GM20431 (cell line): ENCODE data around the gene AJAP1.

Experiments used
- in situ Hi-C: fragments of 300-500 bp; cut with MseI, MboI; formaldehyde crosslinking; loops from one replicate; pipeline ENCODE4 v1.15.0; 2020; ENCODE audit warnings: low sequenced_read_pairs; ENCODE audit not compliant: unreplicated experiment

Gene AJAP1

DNA sequence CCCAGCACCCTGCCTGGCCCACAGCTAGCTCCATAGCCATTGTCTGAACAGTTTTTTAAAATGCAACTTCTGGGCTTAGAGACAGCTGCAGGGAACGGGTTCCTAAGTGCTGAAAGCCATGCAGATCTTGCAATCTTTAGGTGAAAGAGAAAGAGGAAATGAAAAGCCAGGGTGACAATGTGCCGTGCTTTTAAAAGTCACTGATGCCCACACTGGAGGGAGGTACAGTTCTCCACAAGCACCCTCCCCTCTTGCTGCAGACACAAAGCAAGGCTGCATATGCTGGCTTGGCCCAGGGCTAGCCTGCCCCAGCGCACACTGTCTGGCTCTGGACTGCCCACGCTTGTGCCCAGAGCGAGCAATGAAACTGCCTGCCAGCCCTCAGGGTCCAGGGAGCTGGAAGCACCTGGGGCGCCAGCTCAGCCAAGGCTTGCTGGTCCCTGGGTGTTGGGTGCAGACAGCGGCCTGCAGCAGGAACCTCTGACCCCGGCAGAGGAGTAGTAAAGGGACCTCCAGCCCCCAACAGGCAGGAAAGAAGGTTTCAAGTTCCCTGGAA, 70.4 kb downstream of the AJAP1 start:
- in situ Hi-C loops, result no loop called here

- in situ Hi-C loops, result no loop called here
Observed at GRCh38 chr1:4725416-4725815, 71.0 kb downstream of the AJAP1 start.

- in situ Hi-C loops, result no loop called here
Observed at GRCh38 chr1:4726620-4727341, 72.4 kb downstream of the AJAP1 start.

- in situ Hi-C loops, result no loop called here
Observed at GRCh38 chr1:4728319-4729089, 74.1 kb downstream of the AJAP1 start.

GRCh38 chr1:4729090-4729471, 74.7 kb downstream of the AJAP1 start:
- in situ Hi-C loops, result no loop called here

DNA sequence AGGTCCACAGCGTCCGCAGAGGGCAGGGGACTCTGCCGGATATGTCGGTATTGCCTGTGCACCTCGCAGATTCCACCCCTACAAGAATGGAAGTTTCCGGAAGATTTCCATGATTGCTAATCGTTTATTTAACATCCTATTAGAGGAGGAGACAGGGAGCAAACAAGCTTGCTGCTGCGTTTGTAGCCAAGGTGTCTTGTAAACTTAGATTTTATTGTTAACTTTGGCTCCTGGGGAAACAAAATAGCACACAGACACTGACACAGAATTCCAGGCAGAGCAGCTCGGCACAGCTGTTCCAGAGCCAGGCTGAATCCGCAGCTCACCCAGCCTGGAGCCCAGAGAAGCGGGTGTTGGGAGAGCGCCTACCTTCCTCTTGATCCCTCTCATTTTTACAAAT, 75.7 kb downstream of the AJAP1 start:
- in situ Hi-C loops, result no loop called here

GRCh38 chr1:4733446-4734177, 79.2 kb downstream of the AJAP1 start:
- in situ Hi-C loops, result no loop called here

DNA sequence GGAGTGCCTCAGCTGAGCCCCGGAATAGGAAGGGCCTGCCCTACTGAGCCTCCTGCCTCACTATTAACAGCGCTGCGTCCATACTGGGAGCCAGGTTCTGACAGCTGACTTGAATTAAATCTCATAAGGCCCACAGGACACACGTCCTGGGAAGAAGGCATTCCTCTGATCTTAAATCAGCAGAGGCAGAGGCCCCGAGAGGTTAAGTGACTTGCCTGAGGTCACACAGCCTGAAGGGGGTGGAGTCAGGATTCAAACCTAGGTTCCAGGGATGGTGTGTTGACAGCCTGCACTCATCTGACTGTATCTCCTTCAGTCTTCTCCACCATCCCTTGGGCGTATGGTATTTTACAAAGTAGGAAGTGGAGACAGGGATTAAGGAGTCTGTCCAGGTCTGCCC, 79.8 kb downstream of the AJAP1 start:
- in situ Hi-C loops, result no loop called here

DNA sequence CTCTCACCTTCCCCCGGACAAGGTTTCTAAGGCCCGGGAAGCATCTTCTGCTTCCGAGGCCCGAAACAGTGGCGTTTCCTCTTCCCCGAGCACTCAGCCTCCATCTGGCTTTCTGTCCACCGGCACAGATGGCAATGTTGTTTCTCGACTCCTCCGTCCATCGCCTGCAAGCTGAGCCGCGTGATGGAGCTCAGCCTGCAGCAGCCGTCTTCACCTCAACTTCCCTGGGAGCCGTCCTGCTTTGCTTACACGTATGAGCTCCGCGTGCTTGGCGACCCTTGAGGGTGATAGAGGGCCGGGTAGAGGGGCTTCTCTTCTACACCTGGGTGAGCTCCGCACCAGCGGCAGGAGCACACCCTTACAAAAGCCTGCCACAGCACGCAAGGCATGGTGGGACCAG, 80.4 kb downstream of the AJAP1 start:
- in situ Hi-C loops, result no loop called here

DNA sequence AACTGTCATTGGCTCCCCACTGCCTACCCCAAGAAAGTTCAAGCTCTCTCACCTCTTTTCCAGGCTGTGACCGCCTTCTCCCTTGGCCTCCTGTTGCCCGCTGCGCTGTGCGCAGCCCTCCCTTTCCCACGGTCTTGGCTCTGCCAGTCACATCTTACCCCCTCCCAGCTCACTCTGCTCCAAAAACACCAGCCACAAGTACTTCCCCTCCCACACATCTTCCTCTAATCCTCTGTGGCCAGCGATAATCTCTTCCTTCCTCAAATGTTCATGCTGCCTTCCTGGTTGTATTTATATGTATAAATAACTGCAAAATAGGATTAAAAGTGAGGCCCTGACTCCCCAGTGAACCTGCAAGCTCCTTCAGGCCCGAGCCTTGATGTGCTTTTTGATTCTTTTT, 81.8 kb downstream of the AJAP1 start:
- in situ Hi-C loops, result no loop called here

DNA sequence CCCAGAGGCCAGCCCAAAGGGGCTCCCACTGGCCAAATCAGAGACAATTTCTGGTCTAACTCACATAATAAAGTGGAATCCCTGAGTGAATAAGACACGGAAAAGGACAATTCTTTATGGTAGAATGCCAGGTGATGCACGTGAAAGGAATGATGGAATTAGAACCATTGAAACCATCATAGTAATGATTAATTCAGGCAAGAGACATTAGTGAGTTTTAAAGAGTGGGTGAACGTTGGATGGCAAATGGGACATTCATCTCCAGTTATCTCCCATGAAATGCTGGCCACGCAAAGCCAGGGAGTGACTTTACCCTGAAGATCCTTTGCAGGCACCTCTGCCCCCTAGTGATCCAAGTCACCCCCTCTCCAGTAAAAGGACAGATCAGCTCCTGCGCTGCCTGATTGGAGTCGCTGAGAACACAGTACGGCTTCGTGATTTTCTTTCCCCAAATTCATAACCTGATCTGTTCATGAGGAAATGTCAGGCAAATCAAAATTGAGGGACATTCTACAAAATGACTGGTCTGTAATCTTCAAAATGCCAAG, 87.5 kb downstream of the AJAP1 start:
- in situ Hi-C loops, result no loop called here

DNA sequence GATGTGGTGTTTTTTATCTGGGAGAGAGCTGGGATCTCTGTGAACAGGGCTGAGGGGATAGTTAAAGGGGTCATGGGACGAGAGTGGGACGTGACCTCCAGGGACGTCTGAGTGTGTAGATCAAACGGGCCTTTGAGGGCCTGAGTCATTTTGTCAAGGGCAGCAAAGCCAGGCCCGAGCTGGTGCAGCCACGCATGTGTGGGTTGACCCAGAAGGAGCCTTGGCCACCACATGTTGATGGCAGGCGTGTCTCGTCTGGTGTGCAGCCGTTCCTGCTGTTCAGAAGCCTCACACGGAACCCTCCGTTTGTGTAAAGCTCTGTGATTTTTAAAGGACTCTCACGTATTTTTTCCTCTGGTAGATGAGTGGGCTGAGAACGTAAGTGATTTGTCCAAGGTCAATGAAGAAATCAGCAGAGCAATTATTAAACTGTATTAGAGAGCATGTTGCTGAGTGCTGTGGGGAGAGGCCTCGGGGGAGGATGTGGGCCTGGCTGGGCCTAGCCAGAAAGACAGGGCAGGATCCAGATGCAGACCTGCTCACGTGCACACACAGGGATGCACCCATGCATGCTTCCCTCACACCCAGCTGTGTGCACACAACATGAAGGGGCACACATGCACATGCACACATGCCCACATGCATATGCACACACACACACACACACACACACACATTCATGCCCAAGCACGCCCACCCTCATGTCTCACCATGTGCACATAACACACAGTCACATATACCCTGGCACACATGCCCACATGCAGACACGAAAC, 89.8 kb downstream of the AJAP1 start:
- in situ Hi-C loops, result no loop called here

GRCh38 chr1:4745560-4745959, 91.2 kb downstream of the AJAP1 start:
- in situ Hi-C loops, result no loop called here

DNA sequence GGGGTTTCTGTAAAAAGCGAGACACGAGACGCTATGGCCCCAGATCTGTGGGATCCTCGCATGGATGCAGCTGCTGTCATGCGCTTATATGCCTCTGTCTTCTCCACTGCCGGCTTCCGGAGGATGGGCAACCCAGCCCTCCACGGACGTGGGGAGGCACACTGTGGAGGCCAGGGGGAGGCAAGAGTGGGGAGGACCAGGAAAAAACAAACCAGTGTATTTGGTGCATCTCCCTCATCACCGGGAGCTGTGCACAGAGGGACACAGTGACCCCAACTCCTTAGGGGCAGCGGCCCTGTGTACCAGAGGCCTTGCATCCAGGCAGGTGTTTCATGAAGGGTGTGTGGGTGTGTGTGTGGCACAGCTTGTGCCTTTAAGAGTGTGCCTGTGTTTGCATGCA, 95.0 kb downstream of the AJAP1 start:
- in situ Hi-C loops, result no loop called here

- in situ Hi-C loops, result no loop called here
Observed at GRCh38 chr1:4750177-4750576, 95.8 kb downstream of the AJAP1 start.

- in situ Hi-C loops, result no loop called here
Observed at GRCh38 chr1:4752059-4752458, 97.7 kb downstream of the AJAP1 start.

GRCh38 chr1:4754816-4755215, 100.4 kb downstream of the AJAP1 start:
- in situ Hi-C loops, result no loop called here

GRCh38 chr1:4755301-4755845, 101.0 kb downstream of the AJAP1 start:
- in situ Hi-C loops, result no loop called here

DNA sequence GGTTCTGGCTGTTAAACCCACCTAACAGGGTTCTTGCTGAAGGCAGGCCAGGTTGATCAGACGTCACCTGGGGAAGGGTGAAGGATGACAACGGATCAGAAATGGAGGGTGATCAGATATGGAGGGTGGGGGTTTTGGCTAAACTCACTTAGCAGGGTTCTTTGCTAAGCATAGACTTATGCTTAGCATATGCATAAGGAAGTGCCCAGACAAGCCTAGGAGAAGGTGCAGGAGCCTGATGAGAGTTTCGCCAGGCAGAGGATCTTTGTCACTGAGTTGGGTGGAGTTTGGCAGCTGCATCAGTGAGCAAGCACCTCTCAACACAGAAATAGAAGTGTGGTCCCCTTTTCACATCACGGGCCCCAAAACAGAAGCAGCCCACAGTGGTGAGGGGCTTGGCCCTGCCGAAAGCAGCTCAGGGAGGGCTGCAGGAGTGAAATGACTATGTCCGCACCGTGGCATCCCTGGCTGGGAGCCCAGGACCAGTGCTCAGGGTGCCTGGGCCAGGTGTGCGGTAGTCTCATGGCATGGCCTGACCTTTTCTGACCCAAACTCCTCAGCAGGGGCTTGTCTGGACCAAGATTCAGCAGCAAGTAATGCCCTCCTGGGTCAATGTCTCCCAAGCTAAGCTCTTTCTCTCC, 101.6 kb downstream of the AJAP1 start:
- in situ Hi-C loops, result no loop called here
